GM21723 (cell line): ENCODE measurements around the gene WRAP73.
A peak's percentile ranks its signal among the peaks of the same experiment; 100 is the strongest.

ENCODE experiments used
- ATAC-seq: cut with Tn5 transposase; IDR thresholded peaks from one replicate; pipeline ENCODE4 v1.9.1; 2021; ENCODE audit warnings: mild to moderate bottlenecking, moderate library complexity; ENCODE audit not compliant: unreplicated experiment

The WRAP73 gene

GRCh38 chr1:3649342-3650247 is at the start of gene WRAP73:
Gene WRAP73, minus strand, starts transcription at chr1:3650103. Its CDS starts 104 bp downstream, at chr1:3649999.
- peak; percentile 73 for ATAC-seq

- no peak for ATAC-seq
Measured at GRCh38 chr1:3699596-3699995, 49.7 kb upstream of the WRAP73 start.

- no peak for ATAC-seq
Measured at GRCh38 chr1:3698660-3699408, 48.9 kb upstream of the WRAP73 start.

- no peak for ATAC-seq
Measured at GRCh38 chr1:3697810-3698209, 47.9 kb upstream of the WRAP73 start.

GRCh38 chr1:3697104-3697503 is 47.2 kb upstream of the WRAP73 start:
- ATAC-seq: no peak

GRCh38 chr1:3696689-3697088 is 46.8 kb upstream of the WRAP73 start:
- ATAC-seq: no peak

GRCh38 chr1:3695326-3696217 is 45.7 kb upstream of the WRAP73 start:
- no peak for ATAC-seq

GRCh38 chr1:3693321-3693720 is 43.4 kb upstream of the WRAP73 start:
- no peak for ATAC-seq

- no peak for ATAC-seq
Measured at GRCh38 chr1:3692598-3692997, 42.7 kb upstream of the WRAP73 start.

- ATAC-seq: no peak
Measured at GRCh38 chr1:3691421-3692204, 41.7 kb upstream of the WRAP73 start.

- no peak for ATAC-seq
Measured at GRCh38 chr1:3690282-3691065, 40.6 kb upstream of the WRAP73 start.

GRCh38 chr1:3689138-3689750 is 39.3 kb upstream of the WRAP73 start:
- no peak for ATAC-seq

- no peak for ATAC-seq
Measured at GRCh38 chr1:3688356-3689137, 38.6 kb upstream of the WRAP73 start.

GRCh38 chr1:3687504-3687903 is 37.6 kb upstream of the WRAP73 start:
- no peak for ATAC-seq

- no peak for ATAC-seq
Measured at GRCh38 chr1:3685906-3686305, 36.0 kb upstream of the WRAP73 start.

- no peak for ATAC-seq
Measured at GRCh38 chr1:3685222-3685621, 35.3 kb upstream of the WRAP73 start.

GRCh38 chr1:3683992-3684391 is 34.1 kb upstream of the WRAP73 start:
- ATAC-seq: no peak

- ATAC-seq: no peak
Measured at GRCh38 chr1:3683197-3683596, 33.3 kb upstream of the WRAP73 start.
